Measurements from ENCODE around the gene TGDS.

The TGDS gene

GRCh38 chr13:94630858-94631257 lies 34.9 kb upstream of the TGDS start:
- TF ChIP-seq YY1 (IDR thresholded peaks at IDR 0.05; ENCODE audit: insufficient read depth, insufficient read length) (no peak), ZNF274 (IDR thresholded peaks at IDR 0.05; ENCODE audit: low read depth, low read length) (no peak), SUZ12 (IDR thresholded peaks at IDR 0.05; ENCODE audit: extremely low read depth, insufficient read depth, insufficient read length) (no peak)
- no peaks in the 10 kb centered on the region for H3K27me3 ChIP-seq (ENCODE audit: insufficient read depth, insufficient read length)
- H3K4me3 ChIP-seq (ENCODE audit: insufficient read length, low read depth): no peak overlapping the region
- DNase-seq (ENCODE audit: low read depth, low spot score): no peak
- H3K9ac ChIP-seq (ENCODE audit: insufficient read length, low read depth): no peak overlapping the region
- H3K36me3 ChIP-seq (ENCODE audit: insufficient read depth, insufficient read length, low read length): peaks cover 26% of the 10 kb centered on the region
- H3K4me1 ChIP-seq (ENCODE audit: insufficient read depth, insufficient read length): no peaks in the 10 kb centered on the region
- H3K9me3 ChIP-seq (ENCODE audit: insufficient read depth, low read length): no peaks in the 10 kb centered on the region

GRCh38 chr13:94623316-94623715 lies 27.4 kb upstream of the TGDS start:
- H3K36me3 ChIP-seq (ENCODE audit: insufficient read depth, insufficient read length, low read length): peaks cover 60% of the 10 kb centered on the region
- H3K9ac ChIP-seq (ENCODE audit: insufficient read length, low read depth): no peak overlapping the region
- H3K9me3 ChIP-seq (ENCODE audit: insufficient read depth, low read length): no peaks in the 10 kb centered on the region
- TF ChIP-seq YY1 (IDR thresholded peaks at IDR 0.05; ENCODE audit: insufficient read depth, insufficient read length): no peak
- no peak for TF ChIP-seq SUZ12 (IDR thresholded peaks at IDR 0.05; ENCODE audit: extremely low read depth, insufficient read depth, insufficient read length)
- no peak for TF ChIP-seq ZNF274 (IDR thresholded peaks at IDR 0.05; ENCODE audit: low read depth, low read length)
- H3K27me3 ChIP-seq (ENCODE audit: insufficient read depth, insufficient read length): no peaks in the 10 kb centered on the region
- no peaks in the 10 kb centered on the region for H3K4me1 ChIP-seq (ENCODE audit: insufficient read depth, insufficient read length)
- DNase-seq (ENCODE audit: low read depth, low spot score): no peak
- no peak overlapping the region for H3K4me3 ChIP-seq (ENCODE audit: insufficient read length, low read depth)

DNA sequence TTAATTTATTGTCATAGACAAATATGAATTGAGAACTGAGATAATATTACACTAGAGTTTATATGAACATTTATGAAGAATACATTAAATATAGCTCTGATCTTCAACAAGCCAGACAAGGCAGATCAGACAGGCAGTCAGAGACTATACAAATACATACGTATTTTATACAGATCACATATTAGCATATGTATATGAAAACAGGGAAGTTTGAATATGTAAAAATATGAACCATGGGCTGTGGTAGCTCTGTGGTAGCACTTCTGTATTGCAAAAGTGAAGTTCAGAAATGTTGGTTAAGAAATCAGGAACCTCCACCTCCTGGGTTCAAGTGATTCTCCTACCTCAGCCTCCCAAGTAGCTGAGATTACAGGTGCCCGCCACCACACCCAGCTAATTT lies 26.4 kb upstream of the TGDS start:
- no peaks in the 10 kb centered on the region for H3K9me3 ChIP-seq (ENCODE audit: insufficient read depth, low read length)
- TF ChIP-seq ZNF274 (IDR thresholded peaks at IDR 0.05; ENCODE audit: low read depth, low read length) (no peak), SUZ12 (IDR thresholded peaks at IDR 0.05; ENCODE audit: extremely low read depth, insufficient read depth, insufficient read length) (no peak), YY1 (IDR thresholded peaks at IDR 0.05; ENCODE audit: insufficient read depth, insufficient read length) (no peak)
- no peak overlapping the region for H3K4me3 ChIP-seq (ENCODE audit: insufficient read length, low read depth)
- no peaks in the 10 kb centered on the region for H3K27me3 ChIP-seq (ENCODE audit: insufficient read depth, insufficient read length)
- no peak for DNase-seq (ENCODE audit: low read depth, low spot score)
- H3K36me3 ChIP-seq (ENCODE audit: insufficient read depth, insufficient read length, low read length): peaks cover 59% of the 10 kb centered on the region
- no peak overlapping the region for H3K9ac ChIP-seq (ENCODE audit: insufficient read length, low read depth)
- no peaks in the 10 kb centered on the region for H3K4me1 ChIP-seq (ENCODE audit: insufficient read depth, insufficient read length)

DNA sequence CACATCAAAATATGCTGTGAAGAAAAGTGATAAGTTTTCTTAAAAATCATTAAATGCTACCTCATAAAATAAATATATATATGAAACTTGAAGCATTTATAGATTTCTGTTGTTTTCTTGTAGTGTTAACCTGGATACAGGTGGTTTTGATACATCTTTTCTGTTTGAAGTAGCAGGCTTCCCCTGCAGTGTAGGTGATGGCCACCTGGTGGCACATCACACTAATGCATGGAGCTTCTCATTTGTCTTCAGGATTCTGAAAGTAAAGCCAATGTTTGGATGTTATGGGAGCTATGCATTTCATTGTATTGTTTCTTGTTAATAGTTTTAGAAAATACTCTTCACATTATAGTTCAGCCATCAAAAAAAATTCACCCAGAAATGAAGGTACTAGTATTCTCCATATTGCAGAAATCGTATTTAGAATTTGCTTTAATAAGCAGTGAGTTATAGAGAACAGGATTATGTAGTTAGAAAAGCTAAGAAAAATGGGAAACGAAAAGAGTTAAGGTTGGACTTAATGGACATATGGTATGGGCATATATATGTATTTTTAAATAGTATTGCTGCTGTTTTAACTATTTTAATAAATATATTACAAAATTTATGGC lies 24.4 kb upstream of the TGDS start:
- Histone ChIP-seq H3K9ac (ENCODE audit: insufficient read length, low read depth) (no peak overlapping the region), H3K27me3 (ENCODE audit: insufficient read depth, insufficient read length) (no peaks in the 10 kb centered on the region)
- DNase-seq (ENCODE audit: low read depth, low spot score): no peak

GRCh38 chr13:94617389-94618000 lies 21.5 kb upstream of the TGDS start:
- TF ChIP-seq ZNF274 (IDR thresholded peaks at IDR 0.05; ENCODE audit: low read depth, low read length): no peak
- no peak overlapping the region for H3K9ac ChIP-seq (ENCODE audit: insufficient read length, low read depth)
- no peaks in the 10 kb centered on the region for H3K27me3 ChIP-seq (ENCODE audit: insufficient read depth, insufficient read length)
- H3K4me1 ChIP-seq (ENCODE audit: insufficient read depth, insufficient read length): no peaks in the 10 kb centered on the region
- H3K4me3 ChIP-seq (ENCODE audit: insufficient read length, low read depth): no peak overlapping the region
- peaks cover 53% of the 10 kb centered on the region for H3K36me3 ChIP-seq (ENCODE audit: insufficient read depth, insufficient read length, low read length)
- no peak for DNase-seq (ENCODE audit: low read depth, low spot score)
- no peaks in the 10 kb centered on the region for H3K9me3 ChIP-seq (ENCODE audit: insufficient read depth, low read length)

More for the DNA sequence above, 24.4 kb upstream of the TGDS start:
- Histone ChIP-seq H3K4me1 (ENCODE audit: insufficient read depth, insufficient read length) (no peaks in the 10 kb centered on the region), H3K36me3 (ENCODE audit: insufficient read depth, insufficient read length, low read length) (peaks cover 58% of the 10 kb centered on the region), H3K9me3 (ENCODE audit: insufficient read depth, low read length) (no peaks in the 10 kb centered on the region), H3K4me3 (ENCODE audit: insufficient read length, low read depth) (no peak overlapping the region)
- no peak for TF ChIP-seq ZNF274 (IDR thresholded peaks at IDR 0.05; ENCODE audit: low read depth, low read length)
- no peak for TF ChIP-seq YY1 (IDR thresholded peaks at IDR 0.05; ENCODE audit: insufficient read depth, insufficient read length)

GRCh38 chr13:94613051-94613450 lies 17.1 kb upstream of the TGDS start:
- no peak for DNase-seq (ENCODE audit: low read depth, low spot score)
- Histone ChIP-seq H3K9me3 (ENCODE audit: insufficient read depth, low read length) (no peaks in the 10 kb centered on the region), H3K4me1 (ENCODE audit: insufficient read depth, insufficient read length) (no peaks in the 10 kb centered on the region), H3K36me3 (ENCODE audit: insufficient read depth, insufficient read length, low read length) (peaks cover 53% of the 10 kb centered on the region), H3K4me3 (ENCODE audit: insufficient read length, low read depth) (no peak overlapping the region), H3K9ac (ENCODE audit: insufficient read length, low read depth) (no peak overlapping the region), H3K27me3 (ENCODE audit: insufficient read depth, insufficient read length) (no peaks in the 10 kb centered on the region)
- TF ChIP-seq YY1 (IDR thresholded peaks at IDR 0.05; ENCODE audit: insufficient read depth, insufficient read length): no peak
- TF ChIP-seq SUZ12 (IDR thresholded peaks at IDR 0.05; ENCODE audit: extremely low read depth, insufficient read depth, insufficient read length): no peak
- TF ChIP-seq ZNF274 (IDR thresholded peaks at IDR 0.05; ENCODE audit: low read depth, low read length): no peak

DNA sequence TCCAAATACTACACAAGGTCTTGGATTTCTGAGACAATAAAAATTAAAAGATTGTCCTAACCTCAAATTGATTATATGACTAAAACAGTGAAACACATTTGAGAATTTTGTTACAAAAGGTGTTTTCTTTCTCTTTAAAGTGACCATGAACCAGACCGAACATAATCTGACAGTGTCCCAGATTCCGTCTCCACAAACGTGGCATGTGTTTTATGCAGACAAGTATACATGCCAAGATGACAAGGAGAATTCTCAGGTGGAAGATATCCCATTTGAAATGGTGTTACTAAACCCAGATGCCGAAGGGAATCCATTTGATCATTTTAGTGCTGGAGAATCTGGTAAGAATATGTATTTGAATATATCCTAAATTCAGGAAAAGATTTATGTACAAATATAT lies 16.1 kb upstream of the TGDS start:
- TF ChIP-seq ZNF274 (IDR thresholded peaks at IDR 0.05; ENCODE audit: low read depth, low read length) (no peak), SUZ12 (IDR thresholded peaks at IDR 0.05; ENCODE audit: extremely low read depth, insufficient read depth, insufficient read length) (no peak), YY1 (IDR thresholded peaks at IDR 0.05; ENCODE audit: insufficient read depth, insufficient read length) (no peak)
- Histone ChIP-seq H3K4me1 (ENCODE audit: insufficient read depth, insufficient read length) (no peaks in the 10 kb centered on the region), H3K9ac (ENCODE audit: insufficient read length, low read depth) (no peak overlapping the region), H3K9me3 (ENCODE audit: insufficient read depth, low read length) (no peaks in the 10 kb centered on the region), H3K36me3 (ENCODE audit: insufficient read depth, insufficient read length, low read length) (peaks cover 56% of the 10 kb centered on the region), H3K27me3 (ENCODE audit: insufficient read depth, insufficient read length) (no peaks in the 10 kb centered on the region), H3K4me3 (ENCODE audit: insufficient read length, low read depth) (no peak overlapping the region)
- no peak for DNase-seq (ENCODE audit: low read depth, low spot score)

Measured in NT2/D1 (cell line).